Cardiac muscle cell (in vitro differentiated cells and primary cell): Measurements from ENCODE around the gene CNNM1. TPM values are rescaled to one million over a fixed set of nuclear protein-coding genes. Genes with fewer than 3 reads are reported as not detected.

Experiments
- DNase-seq, 2 donors: peaks; one replicate each; pipeline versions ENCODE4 v3.0.0 to v3.0.0-alpha.2; 2010 to 2017; ENCODE audit warnings: low read depth in 1 of 2, low spot score in 1 of 2
- H3K27ac ChIP-seq: fragments of 200-600 bp; sonication (generic); 2 replicates; pipeline ENCODE4 v1.5.1; 2016
- H3K27me3 ChIP-seq: fragments of 200-600 bp; sonication (generic); 2 replicates; pipeline ENCODE4 v1.6.0; 2016; ENCODE audit warnings: control low read depth
- H3K36me3 ChIP-seq: fragments of 200-600 bp; sonication (generic); 2 replicates; pipeline ENCODE4 v1.5.1; 2016; ENCODE audit warnings: control low read depth
- H3K4me1 ChIP-seq: fragments of 200-600 bp; sonication (generic); 2 replicates; pipeline ENCODE4 v1.8.1; 2017; ENCODE audit warnings: low read depth, mild to moderate bottlenecking, mixed run types
- H3K4me3 ChIP-seq: fragments of 200-600 bp; sonication (generic); 2 replicates; pipeline ENCODE4 v1.5.1; 2016; ENCODE audit warnings: mild to moderate bottlenecking
- H3K9me3 ChIP-seq: fragments of 200-600 bp; sonication (generic); 2 replicates; pipeline ENCODE4 v1.5.1; 2017; ENCODE audit warnings: low read depth, mild to moderate bottlenecking, control low read depth
- polyA plus RNA-seq: library from polyadenylated mRNA; unstranded; fragments of >200 nt; fragmentation: Nextera tagmentation; extraction: Ambion mirVana; gene quantifications from 2 replicates; pipeline ENCODE4 v1.2.1, GENCODE V29; 2016
- total RNA-seq: library from RNA; depleted of rRNA; stranded (reverse); fragments of >200 nt; gene quantifications from 2 replicates; pipeline ENCODE4 v1.2.3, GENCODE V29; 2016
- TF ChIP-seq, protein P1 (sequence below): IDR thresholded peaks from 2 replicates; pipeline ENCODE4 v1.5.1; 2012; ENCODE audit warnings: low read depth, mild to moderate bottlenecking, low read length

The CNNM1 gene
- total and polyA plus RNA-seq, 2 experiments from 2014 or later: 1.7 to 2.8 TPM

DNA sequence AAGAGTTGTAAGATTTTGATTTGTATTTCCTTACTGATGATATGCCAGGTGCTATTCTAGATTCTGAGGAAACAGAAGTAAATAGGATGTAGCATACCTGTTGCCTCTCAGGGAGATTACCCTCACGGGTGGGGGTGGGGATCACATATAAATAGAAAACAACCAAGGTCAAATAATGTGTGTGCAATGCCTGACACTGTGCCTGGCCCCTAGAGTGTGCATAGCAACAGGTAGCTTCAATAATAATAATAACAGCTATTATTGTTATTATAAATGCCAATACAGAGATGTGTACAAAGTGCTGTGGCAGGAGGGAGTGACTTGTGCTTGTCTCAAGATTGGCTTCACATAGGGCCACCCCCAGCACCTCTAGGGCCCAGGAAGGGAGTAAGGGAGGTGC, 24.0 kb downstream of the CNNM1 start:
- Histone ChIP-seq H3K9me3 (no peaks in the 10 kb centered on the region), H3K27me3 (no peaks in the 10 kb centered on the region), H3K27ac (no peak overlapping the region), H3K4me1 (no peaks in the 10 kb centered on the region), H3K4me3 (no peak overlapping the region), H3K36me3 (no peaks in the 10 kb centered on the region)
- DNase-seq: no peak
- TF ChIP-seq, protein P1, sequence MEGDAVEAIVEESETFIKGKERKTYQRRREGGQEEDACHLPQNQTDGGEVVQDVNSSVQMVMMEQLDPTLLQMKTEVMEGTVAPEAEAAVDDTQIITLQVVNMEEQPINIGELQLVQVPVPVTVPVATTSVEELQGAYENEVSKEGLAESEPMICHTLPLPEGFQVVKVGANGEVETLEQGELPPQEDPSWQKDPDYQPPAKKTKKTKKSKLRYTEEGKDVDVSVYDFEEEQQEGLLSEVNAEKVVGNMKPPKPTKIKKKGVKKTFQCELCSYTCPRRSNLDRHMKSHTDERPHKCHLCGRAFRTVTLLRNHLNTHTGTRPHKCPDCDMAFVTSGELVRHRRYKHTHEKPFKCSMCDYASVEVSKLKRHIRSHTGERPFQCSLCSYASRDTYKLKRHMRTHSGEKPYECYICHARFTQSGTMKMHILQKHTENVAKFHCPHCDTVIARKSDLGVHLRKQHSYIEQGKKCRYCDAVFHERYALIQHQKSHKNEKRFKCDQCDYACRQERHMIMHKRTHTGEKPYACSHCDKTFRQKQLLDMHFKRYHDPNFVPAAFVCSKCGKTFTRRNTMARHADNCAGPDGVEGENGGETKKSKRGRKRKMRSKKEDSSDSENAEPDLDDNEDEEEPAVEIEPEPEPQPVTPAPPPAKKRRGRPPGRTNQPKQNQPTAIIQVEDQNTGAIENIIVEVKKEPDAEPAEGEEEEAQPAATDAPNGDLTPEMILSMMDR: no peak

DNA sequence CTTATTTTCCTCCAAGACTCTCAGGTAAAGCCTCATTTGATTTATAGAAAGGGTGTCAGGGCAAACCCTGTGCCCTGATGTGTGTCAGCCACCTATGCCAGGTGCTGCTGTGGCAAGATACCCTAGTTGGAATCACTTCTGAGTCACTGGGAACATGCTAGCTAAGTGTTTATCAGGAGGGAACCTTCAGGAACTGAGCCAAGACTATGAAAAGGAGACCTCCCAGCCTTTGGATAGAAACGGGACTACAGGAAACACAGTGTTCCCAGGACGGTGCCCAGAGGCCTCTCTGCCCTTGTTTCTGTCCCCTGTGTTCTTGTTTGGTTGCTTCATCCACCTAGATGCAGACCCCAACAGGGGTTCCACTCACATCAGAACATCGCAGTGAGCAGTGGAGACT, 28.5 kb downstream of the CNNM1 start:
- Histone ChIP-seq H3K9me3 (no peaks in the 10 kb centered on the region), H3K27me3 (no peaks in the 10 kb centered on the region), H3K36me3 (no peaks in the 10 kb centered on the region), H3K27ac (no peak overlapping the region), H3K4me1 (peaks cover 8% of the 10 kb centered on the region), H3K4me3 (no peak overlapping the region)
- TF ChIP-seq, protein P1: no peak
- no peak for DNase-seq

DNA sequence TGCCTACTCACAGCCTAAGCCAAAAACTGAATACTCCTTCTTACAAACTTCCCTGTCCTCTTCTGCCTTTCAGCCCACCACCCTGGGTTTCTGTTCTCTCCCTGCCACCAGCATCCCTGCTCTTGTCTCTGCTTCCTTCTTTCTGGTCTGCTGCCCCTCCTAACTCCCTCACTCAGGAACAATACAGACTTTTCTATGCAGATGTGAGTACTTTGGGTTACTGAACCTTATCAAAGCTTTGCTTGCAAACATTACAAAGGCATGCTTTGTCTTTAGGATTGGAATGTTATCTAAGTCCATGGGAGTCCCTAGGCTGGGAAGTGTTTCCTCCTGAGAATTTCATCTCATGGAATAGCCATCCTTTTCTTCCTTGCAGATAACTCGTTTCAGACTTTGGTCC, 28.9 kb downstream of the CNNM1 start:
- H3K9me3 ChIP-seq: no peaks in the 10 kb centered on the region
- H3K4me1 ChIP-seq: peaks cover 8% of the 10 kb centered on the region
- no peak overlapping the region for H3K27ac ChIP-seq
- H3K36me3 ChIP-seq: no peaks in the 10 kb centered on the region
- no peak overlapping the region for H3K4me3 ChIP-seq
- no peaks in the 10 kb centered on the region for H3K27me3 ChIP-seq
- peak in 1 of 2 donors; percentile 32 for DNase-seq
- TF ChIP-seq, protein P1: no peak

DNA sequence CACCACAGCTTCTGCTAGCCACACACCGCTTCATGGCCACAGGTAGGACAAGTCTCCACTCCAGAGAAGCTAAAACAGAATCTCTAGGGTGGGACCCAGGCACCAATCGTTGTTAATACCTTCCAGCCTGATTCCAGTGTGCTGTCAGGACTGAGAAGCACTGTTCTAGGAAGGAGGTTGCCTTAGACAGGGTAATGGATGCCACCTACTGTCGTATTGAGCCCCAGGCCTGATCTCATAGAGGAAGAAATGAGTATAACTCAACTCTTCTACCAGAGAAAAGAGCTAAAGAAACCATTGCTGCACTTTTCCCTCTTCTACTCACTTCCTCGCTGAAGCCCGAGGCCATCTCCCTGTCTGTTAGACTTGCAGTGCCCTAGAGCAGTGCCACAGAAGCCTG, 31.8 kb downstream of the CNNM1 start:
- Histone ChIP-seq H3K27me3 (no peaks in the 10 kb centered on the region), H3K36me3 (no peaks in the 10 kb centered on the region), H3K27ac (no peak overlapping the region), H3K4me3 (no peak overlapping the region), H3K4me1 (peaks cover 8% of the 10 kb centered on the region), H3K9me3 (no peaks in the 10 kb centered on the region)
- DNase-seq: no peak
- TF ChIP-seq, protein P1: no peak

DNA sequence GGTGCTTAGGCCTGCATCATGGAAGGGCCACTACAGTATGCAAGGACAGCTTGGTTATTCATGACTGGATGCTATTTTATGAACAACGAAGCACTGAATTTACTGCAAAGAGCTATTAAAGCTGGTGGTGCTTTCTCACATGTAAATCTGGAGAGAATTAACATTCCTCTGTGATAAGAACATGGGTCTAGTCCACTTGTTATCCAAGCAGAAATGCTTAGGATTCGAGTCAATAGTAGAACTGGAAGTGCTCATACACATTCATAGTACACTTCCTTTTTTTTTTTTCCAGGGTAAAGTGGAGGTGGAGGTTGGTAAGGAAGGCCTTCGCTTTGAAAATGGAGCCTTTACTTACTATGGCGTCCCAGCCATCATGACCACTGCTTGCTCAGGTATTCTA, 35.0 kb downstream of the CNNM1 start:
- no peak for DNase-seq

More for the DNA sequence above, 35.0 kb downstream of the CNNM1 start:
- Histone ChIP-seq H3K27ac (no peak overlapping the region), H3K27me3 (no peaks in the 10 kb centered on the region), H3K4me3 (no peak overlapping the region), H3K36me3 (no peaks in the 10 kb centered on the region), H3K9me3 (no peaks in the 10 kb centered on the region), H3K4me1 (peaks cover 7% of the 10 kb centered on the region)
- TF ChIP-seq, protein P1: no peak
